ENCODE results near the gene MANSC4.
A peak's percentile ranks its signal among the peaks of the same experiment; 100 is the strongest.
"Not testable (repeated sequence)": the region's sequence is repeated elsewhere in the genome, so short reads cannot be mapped to it uniquely, and the experiment has no call there.

MANSC4 gene

GRCh38 chr12:27751386-27752047 lies 28.5 kb downstream of the MANSC4 start:
- TF ChIP-seq CTCF (conservative IDR thresholded peaks at IDR 0.05) (no peak), ZFX (IDR thresholded peaks at IDR 0.05) (no peak)

DNA sequence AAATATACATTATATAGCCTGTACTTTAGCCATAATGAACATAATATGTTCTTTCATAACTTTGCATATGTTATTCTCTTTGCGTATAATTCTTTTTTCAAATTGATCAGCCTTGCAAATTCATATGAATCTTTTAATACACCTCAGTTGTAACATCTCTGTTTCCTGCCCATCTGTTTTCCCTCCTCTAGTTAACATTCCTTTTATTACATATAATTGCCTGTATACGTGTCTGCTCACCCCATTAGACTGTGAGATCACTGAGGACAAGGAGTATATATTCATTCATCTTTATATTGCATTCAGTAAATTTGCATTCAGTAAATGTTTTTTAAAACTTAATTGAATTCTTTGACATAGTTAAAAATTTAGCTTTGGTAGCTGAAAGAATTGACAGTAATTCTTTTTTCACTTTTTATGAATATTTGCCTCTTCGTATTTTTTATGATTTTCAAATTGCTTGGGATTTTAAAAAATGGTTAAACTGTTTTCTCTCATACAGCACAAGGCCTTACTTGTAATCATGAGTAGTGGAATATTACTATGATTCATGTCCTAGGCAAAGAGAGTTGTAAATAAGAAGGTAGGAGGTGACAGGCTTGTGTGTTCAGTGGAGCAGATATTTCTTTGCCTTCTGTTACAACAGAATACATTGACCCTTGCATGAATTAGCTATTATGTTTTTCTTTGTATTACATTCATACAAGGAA lies 32.8 kb downstream of the MANSC4 start:
- TF ChIP-seq ZFX (IDR thresholded peaks at IDR 0.05) (no peak), CTCF (conservative IDR thresholded peaks at IDR 0.05) (no peak)
- H3K27ac ChIP-seq: no peak overlapping the region

More at GRCh38 chr12:27751386-27752047, 28.5 kb downstream of the MANSC4 start:
- H3K27ac ChIP-seq: peak overlapping the region; percentile 78

DNA sequence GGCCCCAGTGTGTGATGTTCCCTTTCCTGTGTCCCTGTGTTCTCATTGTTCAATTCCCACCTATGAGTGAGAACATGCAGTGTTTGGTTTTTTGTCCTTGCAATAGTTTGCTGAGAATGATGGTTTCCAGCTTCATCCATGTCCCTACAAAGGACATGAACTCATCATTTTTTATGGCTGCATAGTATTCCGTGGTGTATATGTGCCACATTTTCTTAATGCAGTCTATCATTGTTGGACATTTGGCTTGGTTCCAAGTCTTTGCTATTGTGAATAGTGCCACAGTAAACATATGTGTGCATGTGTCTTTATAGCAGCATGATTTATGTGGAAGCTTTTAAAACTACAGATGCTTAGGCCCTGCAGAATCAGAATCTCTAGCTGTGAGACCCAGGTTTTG lies 34.3 kb downstream of the MANSC4 start:
- not testable (repeated sequence) for H3K27ac ChIP-seq

DNA sequence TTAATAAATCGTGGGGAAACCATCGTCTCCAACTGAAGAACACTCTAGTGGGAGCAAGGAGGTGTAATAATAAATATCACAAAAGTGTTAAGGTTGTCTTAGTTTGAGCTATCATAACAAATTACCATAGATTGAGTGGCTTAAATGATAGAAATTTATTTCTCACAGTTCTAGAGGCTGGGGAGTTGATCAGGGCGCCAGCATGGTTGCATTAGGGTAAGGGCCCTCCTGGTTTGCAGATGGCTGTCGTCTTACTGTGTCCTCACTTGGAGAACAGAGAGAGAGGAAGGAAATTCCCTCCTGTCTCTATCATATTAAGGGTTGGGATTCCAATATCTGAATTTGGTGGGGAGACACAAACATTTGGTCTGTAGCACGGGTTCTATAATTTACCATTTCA lies 36.4 kb downstream of the MANSC4 start:
- no peak overlapping the region for H3K27ac ChIP-seq
- TF ChIP-seq ZFX (IDR thresholded peaks at IDR 0.05): no peak

- H3K27ac ChIP-seq: not testable (repeated sequence)
Measured at GRCh38 chr12:27734321-27734720, 45.7 kb downstream of the MANSC4 start.

DNA sequence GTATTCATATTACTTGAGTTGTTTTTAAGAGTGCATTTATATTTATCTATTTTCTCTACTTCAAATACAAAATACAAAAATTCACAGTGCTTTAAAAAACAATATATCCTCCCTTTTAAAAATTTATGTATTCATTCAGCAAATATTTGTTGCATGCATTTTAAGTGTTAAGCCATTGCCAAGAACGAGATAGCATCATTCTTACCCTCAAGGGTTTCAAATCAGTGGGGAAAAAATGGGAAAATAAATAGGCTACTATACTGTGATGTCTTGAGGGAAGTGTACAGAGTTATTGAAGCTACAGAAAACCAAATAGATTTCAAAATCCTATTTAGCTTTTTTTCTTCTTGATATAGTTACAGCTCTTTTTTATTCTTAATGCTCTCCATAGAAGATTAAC lies 46.2 kb downstream of the MANSC4 start:
- no peak overlapping the region for H3K27ac ChIP-seq
- no peak for TF ChIP-seq CTCF (conservative IDR thresholded peaks at IDR 0.05)
- TF ChIP-seq ZFX (IDR thresholded peaks at IDR 0.05): no peak

GRCh38 chr12:27733052-27733656 lies 46.9 kb downstream of the MANSC4 start:
- no peak overlapping the region for H3K27ac ChIP-seq
- TF ChIP-seq CTCF (conservative IDR thresholded peaks at IDR 0.05): peak; percentile 85
- TF ChIP-seq ZFX (IDR thresholded peaks at IDR 0.05): no peak

DNA sequence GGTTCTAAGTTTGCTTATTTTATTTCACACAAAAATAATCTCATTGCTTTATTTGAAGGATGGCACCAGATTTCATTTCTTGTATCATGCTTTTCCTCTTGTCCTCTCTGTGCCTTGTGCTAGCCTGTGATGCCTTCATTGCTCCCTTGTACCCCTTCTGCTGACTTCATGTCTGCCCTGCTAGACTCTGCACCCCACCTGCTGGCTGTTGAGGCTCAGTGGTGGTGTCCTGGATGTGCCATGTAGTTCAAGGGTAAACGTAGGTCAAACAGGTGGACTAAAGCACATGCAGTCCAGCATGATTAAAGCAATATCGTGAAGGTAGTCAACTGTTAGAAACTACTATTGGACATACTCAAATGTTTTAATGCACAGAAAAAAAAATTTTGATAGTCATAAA lies 47.8 kb downstream of the MANSC4 start:
- H3K27ac ChIP-seq: no peak overlapping the region
- TF ChIP-seq CTCF (conservative IDR thresholded peaks at IDR 0.05) (no peak), ZFX (IDR thresholded peaks at IDR 0.05) (no peak)

GRCh38 chr12:27730097-27730588 lies 49.9 kb downstream of the MANSC4 start:
- H3K27ac ChIP-seq: no peak overlapping the region
- TF ChIP-seq CTCF (conservative IDR thresholded peaks at IDR 0.05) (no peak), ZFX (IDR thresholded peaks at IDR 0.05) (no peak)

All from C4-2B (cell line).